Colonic mucosa (tissue), 4 donors: ENCODE data around the gene C11orf52. TPM values are rescaled to one million over a fixed set of nuclear protein-coding genes. Genes with fewer than 3 reads are reported as not detected.

Source experiments
- DNase-seq: peaks from one replicate; pipeline ENCODE4 v3.0.0-alpha.2; 2020
- H3K27ac ChIP-seq: fragments of 200-600 bp; one replicate; pipeline ENCODE4 v1.8.0; 2021
- H3K27me3 ChIP-seq: fragments of 200-600 bp; one replicate; pipeline ENCODE4 v1.8.0; 2021
- H3K36me3 ChIP-seq: fragments of 200-600 bp; one replicate; pipeline ENCODE4 v1.8.0; 2021
- H3K4me1 ChIP-seq: fragments of 200-600 bp; one replicate; pipeline ENCODE4 v1.8.0; 2021; ENCODE audit warnings: mild to moderate bottlenecking
- H3K4me3 ChIP-seq: fragments of 200-600 bp; one replicate; pipeline ENCODE4 v1.8.0; 2021
- H3K9ac ChIP-seq, 2 donors: one replicate each; pipeline ENCODE4 v1.7.0; 2013; ENCODE audit warnings: control low read depth in 2 of 2, low read depth in 2 of 2, low read length in 2 of 2
- H3K9me3 ChIP-seq: fragments of 200-600 bp; one replicate; pipeline ENCODE4 v1.8.0; 2021
- intact Hi-C: fragments of 100-400 bp; cut with DNase I; formaldehyde crosslinking; loops from one replicate; pipeline ENCODE4 v1.14.1; 2022
- total RNA-seq, 2 donors: library from RNA; stranded (reverse); fragmentation: NEBNext Ultra II Directional in 1 of 2; extraction: Animal tissue kit (Norgen Biotek cat#: 25700) in 1 of 2; gene quantifications; one replicate each; pipeline ENCODE4 v1.2.1, GENCODE V29; 2021
- TF ChIP-seq, protein P1 (sequence below): fragments of 200-600 bp; IDR thresholded peaks from one replicate; pipeline ENCODE4 v1.8.0; 2022; ENCODE audit warnings: antibody characterized with exemption, mild to moderate bottlenecking
- donor health status: healthy.
- donor health status: DM: no; HTN: no; CAD: no.
- donor health status: DM: no; HTN: no; CAD: no.

C11orf52 gene
- total RNA-seq, 2 donors from 2014 or later = 7.3 to 8.8 TPM

DNA sequence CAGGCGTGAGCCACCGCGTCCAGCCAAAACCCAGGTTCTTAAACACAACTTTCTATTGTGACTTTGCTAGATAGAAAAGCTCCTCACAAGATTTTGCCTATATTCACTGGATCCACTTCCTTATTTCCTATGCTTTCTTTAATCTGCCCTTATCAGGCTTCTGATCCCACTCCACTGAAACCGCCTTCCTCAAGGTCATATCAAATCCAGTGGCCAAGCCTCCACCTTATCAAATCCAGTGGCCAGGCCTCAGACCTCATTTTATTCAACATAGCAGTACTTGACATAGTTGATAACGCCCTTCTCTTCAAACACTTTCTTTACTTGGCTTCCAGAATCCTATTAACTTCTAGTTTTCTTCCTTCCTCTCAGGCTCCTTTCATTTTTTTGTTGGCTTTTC lies 48.0 kb downstream of the C11orf52 start:
- H3K4me3 ChIP-seq = no peak overlapping the region
- H3K9me3 ChIP-seq = no peaks in the 10 kb centered on the region
- no peak overlapping the region for H3K27ac ChIP-seq
- no peaks in the 10 kb centered on the region for H3K36me3 ChIP-seq
- H3K4me1 ChIP-seq = no peaks in the 10 kb centered on the region
- DNase-seq = no peak
- TF ChIP-seq, protein P1, sequence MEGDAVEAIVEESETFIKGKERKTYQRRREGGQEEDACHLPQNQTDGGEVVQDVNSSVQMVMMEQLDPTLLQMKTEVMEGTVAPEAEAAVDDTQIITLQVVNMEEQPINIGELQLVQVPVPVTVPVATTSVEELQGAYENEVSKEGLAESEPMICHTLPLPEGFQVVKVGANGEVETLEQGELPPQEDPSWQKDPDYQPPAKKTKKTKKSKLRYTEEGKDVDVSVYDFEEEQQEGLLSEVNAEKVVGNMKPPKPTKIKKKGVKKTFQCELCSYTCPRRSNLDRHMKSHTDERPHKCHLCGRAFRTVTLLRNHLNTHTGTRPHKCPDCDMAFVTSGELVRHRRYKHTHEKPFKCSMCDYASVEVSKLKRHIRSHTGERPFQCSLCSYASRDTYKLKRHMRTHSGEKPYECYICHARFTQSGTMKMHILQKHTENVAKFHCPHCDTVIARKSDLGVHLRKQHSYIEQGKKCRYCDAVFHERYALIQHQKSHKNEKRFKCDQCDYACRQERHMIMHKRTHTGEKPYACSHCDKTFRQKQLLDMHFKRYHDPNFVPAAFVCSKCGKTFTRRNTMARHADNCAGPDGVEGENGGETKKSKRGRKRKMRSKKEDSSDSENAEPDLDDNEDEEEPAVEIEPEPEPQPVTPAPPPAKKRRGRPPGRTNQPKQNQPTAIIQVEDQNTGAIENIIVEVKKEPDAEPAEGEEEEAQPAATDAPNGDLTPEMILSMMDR = no peak
- no peak overlapping the region for H3K9ac ChIP-seq
- H3K27me3 ChIP-seq = no peaks in the 10 kb centered on the region
- intact Hi-C loops = no loop called here

DNA sequence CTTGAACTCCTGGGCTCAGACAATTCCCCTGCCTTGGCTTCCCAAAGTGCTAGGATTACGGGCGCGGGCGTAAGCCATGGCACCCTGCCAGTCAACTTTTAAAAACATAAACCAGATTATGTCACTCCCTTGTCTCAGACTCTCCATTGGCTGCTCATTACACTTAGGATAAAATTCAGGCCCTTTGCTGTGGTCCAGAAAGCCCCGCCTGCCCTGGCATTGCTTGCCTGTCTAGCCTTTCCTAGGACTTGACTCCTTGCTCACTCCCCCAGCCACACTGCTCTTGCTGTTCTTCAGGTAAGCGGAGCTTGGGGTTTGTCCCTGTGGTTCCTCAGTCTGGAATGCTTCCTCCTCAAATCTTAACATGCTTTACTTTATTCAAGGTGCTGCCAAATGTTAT lies 48.9 kb downstream of the C11orf52 start:
- Histone ChIP-seq H3K36me3 (no peaks in the 10 kb centered on the region), H3K9ac (no peak overlapping the region), H3K27ac (no peak overlapping the region), H3K4me1 (no peaks in the 10 kb centered on the region), H3K27me3 (no peaks in the 10 kb centered on the region), H3K4me3 (no peak overlapping the region), H3K9me3 (no peaks in the 10 kb centered on the region)
- TF ChIP-seq, protein P1 = no peak
- no peak for DNase-seq
- intact Hi-C loops = no loop called here

DNA sequence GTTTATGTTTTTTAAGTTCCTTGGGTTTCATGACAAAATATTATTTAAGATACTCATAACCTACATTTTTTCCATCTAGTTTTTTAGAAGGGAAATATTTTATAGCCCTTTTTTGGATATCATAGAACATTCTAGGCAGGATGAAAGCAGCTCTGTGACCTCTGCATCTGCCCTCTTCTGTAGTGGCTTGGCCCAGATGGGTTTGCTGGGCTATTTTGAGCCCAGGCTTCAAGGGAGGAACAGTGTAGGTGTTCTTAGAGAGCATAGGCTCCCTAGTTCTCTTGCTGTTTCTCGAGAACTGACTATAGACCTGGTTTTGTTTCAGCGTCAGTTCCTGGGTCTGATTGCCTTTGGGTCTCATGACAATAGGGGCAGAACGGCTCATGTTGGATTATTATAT lies 50.6 kb downstream of the C11orf52 start:
- DNase-seq = no peak
- H3K36me3 ChIP-seq = no peaks in the 10 kb centered on the region
- intact Hi-C loops = no loop called here
- H3K4me3 ChIP-seq = no peak overlapping the region
- no peak overlapping the region for H3K27ac ChIP-seq
- TF ChIP-seq, protein P1 = no peak
- H3K4me1 ChIP-seq = no peaks in the 10 kb centered on the region
- H3K9me3 ChIP-seq = no peaks in the 10 kb centered on the region
- H3K9ac ChIP-seq = no peak overlapping the region
- H3K27me3 ChIP-seq = no peaks in the 10 kb centered on the region

DNA sequence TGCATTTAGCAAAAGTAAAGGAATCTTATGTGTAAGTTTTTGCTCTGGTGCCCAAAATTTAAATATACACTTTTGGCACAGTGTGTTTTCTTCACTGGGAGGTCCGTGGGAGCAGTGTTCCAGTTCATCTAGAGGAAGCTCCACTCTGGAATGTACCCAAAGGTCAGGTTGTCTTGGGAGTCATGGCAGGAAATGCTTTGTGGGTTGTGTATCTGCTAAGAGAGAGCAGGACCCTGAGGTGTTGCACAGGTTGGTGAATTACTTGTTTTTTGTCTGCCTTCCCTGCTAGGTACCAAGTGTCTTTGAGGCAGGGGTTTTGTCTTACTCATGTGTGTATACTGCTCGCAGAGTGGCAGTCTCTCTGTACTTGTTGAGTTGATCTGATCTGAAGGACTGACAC lies 55.7 kb downstream of the C11orf52 start:
- H3K27me3 ChIP-seq = no peaks in the 10 kb centered on the region
- H3K4me1 ChIP-seq = no peaks in the 10 kb centered on the region
- no peaks in the 10 kb centered on the region for H3K36me3 ChIP-seq
- no peak overlapping the region for H3K27ac ChIP-seq
- no peak for DNase-seq
- intact Hi-C loops = no loop called here
- TF ChIP-seq, protein P1 = no peak
- H3K4me3 ChIP-seq = no peak overlapping the region
- no peaks in the 10 kb centered on the region for H3K9me3 ChIP-seq
- no peak overlapping the region for H3K9ac ChIP-seq

DNA sequence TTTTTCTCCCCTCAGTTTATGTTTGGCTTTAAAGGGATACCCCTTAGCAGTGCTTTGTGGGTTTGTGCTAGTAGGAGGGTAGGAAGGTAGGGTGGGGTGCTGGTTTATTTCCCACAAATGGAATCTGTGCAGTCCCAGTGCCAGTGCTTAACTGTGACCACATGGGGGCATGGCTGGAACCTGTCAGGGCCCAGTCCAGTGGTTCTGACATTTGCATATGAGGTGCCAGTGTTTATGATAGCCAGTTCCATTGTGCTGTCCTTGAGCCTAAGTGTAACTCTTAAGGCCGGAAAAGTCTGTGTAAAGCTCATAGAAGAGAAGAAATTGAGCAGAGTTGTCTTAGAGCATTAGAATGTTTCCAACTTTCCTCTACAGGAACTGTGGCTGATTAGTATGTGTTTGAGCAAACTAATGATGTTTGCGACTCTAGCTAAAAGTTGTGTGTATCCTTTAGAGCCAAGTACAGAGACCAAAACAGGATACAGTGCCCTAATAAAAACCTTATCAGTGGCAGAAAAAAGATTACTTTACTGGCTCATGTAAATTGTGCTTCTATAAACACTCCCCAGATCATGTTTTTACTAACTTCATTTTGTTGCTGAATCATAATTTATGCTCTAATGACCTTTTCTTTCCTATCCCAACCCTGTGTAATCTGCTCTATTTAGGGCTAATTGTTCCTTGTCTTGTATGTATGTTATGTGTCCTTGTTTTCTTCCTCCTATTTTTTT lies 56.5 kb downstream of the C11orf52 start:
- Histone ChIP-seq H3K27ac (no peak overlapping the region), H3K36me3 (no peaks in the 10 kb centered on the region), H3K9me3 (no peaks in the 10 kb centered on the region), H3K4me3 (no peak overlapping the region), H3K4me1 (no peaks in the 10 kb centered on the region), H3K27me3 (no peaks in the 10 kb centered on the region), H3K9ac (no peak overlapping the region)
- intact Hi-C loops = loop anchor here (5.0 kb wide), 2 partner anchors 43 to 98 kb away; partner anchors contain the start of genes CFAP68 and FDXACB1
- DNase-seq = no peak
- TF ChIP-seq, protein P1 = no peak
